A549 (cell line): ENCODE results near the gene PPA2. TPM values are rescaled to one million over a fixed set of nuclear protein-coding genes. Genes with fewer than 3 reads are reported as not detected.

Experiments
- ATAC-seq, 2 experiments: fragments of 200-7000 bp in 1 of 2; fragments of >200 bp in 1 of 2; cut with Nextera tagmentation in 1 of 2; cut with Tn5 transposase in 1 of 2; 3 replicates each; pipeline versions ENCODE4 v1.8.0 to v1.9.1; 2018 to 2020; ENCODE audit warnings: mild to moderate bottlenecking in 1 of 2, moderate library complexity in 1 of 2
- CTCF ChIA-PET: fragments of 300-600 bp; sonication (Branson Sonifier 250); formaldehyde crosslinking; extraction: SDS; loops from one replicate; lab custom pipeline; 2021; ENCODE audit warnings: antibody characterized with exemption, inconsistent platforms; lab: Yijun Ruan, JAX
- POLR2A ChIA-PET: fragments of 350-600 bp; formaldehyde crosslinking; extraction: SDS; loops from one replicate; lab custom pipeline; 2021; ENCODE audit warnings: antibody characterized with exemption, inconsistent platforms; lab: Yijun Ruan, JAX
- DNase-seq, 2 experiments: peaks; one replicate each; pipeline versions ENCODE4 v3.0.0 to v3.0.0-alpha.2; 2011 to 2016; ENCODE audit warnings: low read depth in 1 of 2, low spot score in 1 of 2
- FAIRE-seq: peaks from 2 replicates; lab custom pipeline; 2011; peaks lifted over from hg19 to GRCh38; lab: Jason Lieb, UNC
- H3K27ac ChIP-seq, 2 experiments: fragments of >200 bp; sonication (Bioruptor Twin); formaldehyde crosslinking; 3 replicates each; pipeline ENCODE4 v1.5.1; 2016 to 2017
- H3K4me1 ChIP-seq: fragments of >200 bp; sonication (Bioruptor Twin); formaldehyde crosslinking; 3 replicates; pipeline ENCODE4 v1.6.1; 2016
- H3K4me2 ChIP-seq: fragments of >200 bp; sonication (Bioruptor Twin); formaldehyde crosslinking; 3 replicates; pipeline ENCODE4 v1.6.1; 2016
- H3K4me3 ChIP-seq: fragments of >200 bp; sonication (Bioruptor Twin); formaldehyde crosslinking; 3 replicates; pipeline ENCODE4 v1.5.1; 2016
- H3K9me3 ChIP-seq: fragments of >200 bp; sonication (Bioruptor Twin); formaldehyde crosslinking; 3 replicates; pipeline ENCODE4 v1.6.1; 2016
- CBX2 ChIP-seq: fragments of 200-600 bp; sonication (generic); IDR thresholded peaks from 2 replicates; pipeline ENCODE4 v1.6.1; 2016; ENCODE audit warnings: low read depth, mild to moderate bottlenecking, borderline replicate concordance
- CEBPB ChIP-seq, 2 experiments: fragments of >200 bp in 1 of 2; sonication (Bioruptor Twin) in 1 of 2; formaldehyde crosslinking in 1 of 2; IDR thresholded peaks; 2 replicates each; pipeline ENCODE4 v1.6.1; 2012 to 2016
- CHD4 ChIP-seq: fragments of 200-600 bp; sonication (generic); IDR thresholded peaks from 2 replicates; pipeline ENCODE4 v1.6.1; 2016; ENCODE audit warnings: antibody characterized with exemption, mild to moderate bottlenecking, borderline replicate concordance
- EHF ChIP-seq: fragments of 250-450 bp; sonication (Bioruptor Pico); IDR thresholded peaks from 2 replicates; pipeline ENCODE4 v1.5.0; 2020; ENCODE audit warnings: mild to moderate bottlenecking
- EHMT2 ChIP-seq: fragments of 200-600 bp; sonication (generic); IDR thresholded peaks from 2 replicates; pipeline ENCODE4 v1.6.1; 2016; ENCODE audit warnings: antibody characterized with exemption, low read depth, mild to moderate bottlenecking, moderate library complexity
- ELK1 ChIP-seq: fragments of 150-350 bp; IDR thresholded peaks from 2 replicates; pipeline ENCODE4 v1.6.1; 2014; ENCODE audit warnings: low read depth, mild to moderate bottlenecking, low read length
- EP300 ChIP-seq, 2 experiments: fragments of >200 bp; sonication (Bioruptor Twin); formaldehyde crosslinking; IDR thresholded peaks; 2 replicates in 1 of 2; 3 replicates in 1 of 2; pipeline ENCODE4 v1.6.1; 2016 to 2017
- ESRRA ChIP-seq: fragments of 150-350 bp; IDR thresholded peaks from 2 replicates; pipeline ENCODE4 v1.6.1; 2014; ENCODE audit warnings: mild to moderate bottlenecking, low read length, borderline replicate concordance
- FOSB ChIP-seq: fragments of 250-450 bp; sonication (Bioruptor Pico); IDR thresholded peaks from 2 replicates; pipeline ENCODE4 v1.5.0; 2020; ENCODE audit warnings: mild to moderate bottlenecking, moderate library complexity
- FOSL2 ChIP-seq, 2 experiments: fragments of 450-650 bp in 1 of 2; fragments of >200 bp in 1 of 2; sonication (Bioruptor Twin) in 1 of 2; formaldehyde crosslinking; IDR thresholded peaks; 2 replicates each; pipeline versions ENCODE4 v1.5.0 to v1.6.1; 2016 to 2020; ENCODE audit warnings: mild to moderate bottlenecking in 1 of 2, moderate library complexity in 1 of 2
- HDAC2 ChIP-seq: fragments of 200-600 bp; sonication (generic); IDR thresholded peaks from 2 replicates; pipeline ENCODE4 v1.6.1; 2016
- HES2 ChIP-seq: fragments of >200 bp; sonication (Bioruptor Twin); formaldehyde crosslinking; IDR thresholded peaks from 2 replicates; pipeline ENCODE4 v1.6.1; 2016
- HOXA7 ChIP-seq: fragments of 250-450 bp; sonication (Bioruptor Pico); IDR thresholded peaks from 2 replicates; pipeline ENCODE4 v1.5.0; 2020; ENCODE audit warnings: mild to moderate bottlenecking, moderate library complexity
- KDM1A ChIP-seq: fragments of 200-600 bp; sonication (generic); IDR thresholded peaks from 2 replicates; pipeline ENCODE4 v1.6.1; 2016; ENCODE audit warnings: low read depth, mild to moderate bottlenecking
- MAZ ChIP-seq: fragments of 150-350 bp; IDR thresholded peaks from 2 replicates; pipeline ENCODE4 v1.6.1; 2014; ENCODE audit warnings: antibody characterized with exemption, low read depth, low read length, borderline replicate concordance
- NPAS2 ChIP-seq: fragments of 250-450 bp; sonication (Bioruptor Pico); IDR thresholded peaks from 2 replicates; pipeline ENCODE4 v1.8.0; 2022; ENCODE audit warnings: mild to moderate bottlenecking, moderate library complexity, borderline replicate concordance
- NR3C1 ChIP-seq: fragments of >200 bp; sonication (Bioruptor Twin); formaldehyde crosslinking; IDR thresholded peaks from 3 replicates; pipeline ENCODE4 v1.6.1; 2017
- POLR2A ChIP-seq: IDR thresholded peaks from 2 replicates; pipeline ENCODE4 v1.6.1; 2012; ENCODE audit warnings: mild to moderate bottlenecking, low read length
- POLR2AphosphoS2 ChIP-seq: conservative IDR thresholded peaks from 2 replicates; pipeline ENCODE4 v1.6.1; 2012; ENCODE audit warnings: low read length, improper control_type of control experiment, inconsistent platforms
- RAD21 ChIP-seq, 2 experiments: fragments of >200 bp in 1 of 2; sonication (Bioruptor Twin) in 1 of 2; formaldehyde crosslinking in 1 of 2; IDR thresholded peaks in 1 of 2; conservative IDR thresholded peaks in 1 of 2; 2 replicates in 1 of 2; 3 replicates in 1 of 2; pipeline ENCODE4 v1.6.1; 2012 to 2018; ENCODE audit warnings: inconsistent platforms in 1 of 2
- RCOR1 ChIP-seq: fragments of 150-350 bp; IDR thresholded peaks from 2 replicates; pipeline ENCODE4 v1.6.1; 2014; ENCODE audit warnings: antibody characterized with exemption, low read length, low read depth
- RFX5 ChIP-seq: fragments of 450-650 bp; IDR thresholded peaks from 2 replicates; pipeline ENCODE4 v1.7.1; 2014; ENCODE audit warnings: antibody characterized with exemption, mild to moderate bottlenecking, moderate library complexity
- RNF2 ChIP-seq: fragments of 200-600 bp; sonication (generic); IDR thresholded peaks from 2 replicates; pipeline ENCODE4 v1.6.1; 2016; ENCODE audit warnings: low read depth, mild to moderate bottlenecking, antibody characterized with exemption, moderate library complexity, borderline replicate concordance
- SMC3 ChIP-seq: fragments of >200 bp; sonication (Bioruptor Twin); formaldehyde crosslinking; IDR thresholded peaks from 3 replicates; pipeline ENCODE4 v1.6.1; 2018; ENCODE audit warnings: inconsistent platforms
- SREBF2 ChIP-seq: fragments of 450-650 bp; IDR thresholded peaks from 2 replicates; pipeline ENCODE4 v1.6.1; 2014; ENCODE audit warnings: mild to moderate bottlenecking, moderate library complexity
- TFCP2L1 ChIP-seq: fragments of 250-450 bp; sonication (Bioruptor Pico); IDR thresholded peaks from 2 replicates; pipeline ENCODE4 v1.5.0; 2021; ENCODE audit warnings: mild to moderate bottlenecking
- ZC3H11A ChIP-seq: fragments of 450-650 bp; IDR thresholded peaks from 2 replicates; pipeline ENCODE4 v1.6.1; 2014; ENCODE audit warnings: antibody characterized with exemption, mild to moderate bottlenecking
- ZSCAN20 ChIP-seq: fragments of 250-450 bp; sonication (Bioruptor Pico); IDR thresholded peaks from 2 replicates; pipeline ENCODE4 v1.8.0; 2022; ENCODE audit warnings: mild to moderate bottlenecking, moderate library complexity
- WGBS: methylation state at CpG from one replicate; pipeline ENCODE4 v1.1.6; 2017; ENCODE audit errors: missing lambda C conversion rate; 5-methylcytosine and 5-hydroxymethylcytosine counted together
- polyA plus RNA-seq, 4 experiments: library from polyadenylated mRNA; depleted of rRNA in 3 of 4; stranded (reverse); fragments of >200 nt; fragmentation: RNase III in 1 of 4; extraction: RNeasy Plus Mini Kit Qiagen cat#74134 plus additional on column Dnase treatment in 1 of 4; gene quantifications; 2 replicates in 3 of 4; 3 replicates in 1 of 4; pipeline ENCODE4 v1.2.3, GENCODE V29; 2011 to 2017
- TF ChIP-seq, protein P1 (sequence below): fragments of 250-450 bp; sonication (Bioruptor Pico); IDR thresholded peaks from 2 replicates; pipeline ENCODE4 v1.5.0; 2020; ENCODE audit warnings: low read depth, mild to moderate bottlenecking, moderate library complexity
- TF ChIP-seq, protein P2 (sequence below): fragments of 200-600 bp; sonication (generic); IDR thresholded peaks from 2 replicates; pipeline ENCODE4 v1.6.1; 2016; ENCODE audit warnings: antibody characterized with exemption, mild to moderate bottlenecking, moderate library complexity

The PPA2 gene
- polyA plus RNA-seq, 2 of the 4 experiments (the other 2 are of a cell fraction), result 89.1 to 140 TPM

DNA sequence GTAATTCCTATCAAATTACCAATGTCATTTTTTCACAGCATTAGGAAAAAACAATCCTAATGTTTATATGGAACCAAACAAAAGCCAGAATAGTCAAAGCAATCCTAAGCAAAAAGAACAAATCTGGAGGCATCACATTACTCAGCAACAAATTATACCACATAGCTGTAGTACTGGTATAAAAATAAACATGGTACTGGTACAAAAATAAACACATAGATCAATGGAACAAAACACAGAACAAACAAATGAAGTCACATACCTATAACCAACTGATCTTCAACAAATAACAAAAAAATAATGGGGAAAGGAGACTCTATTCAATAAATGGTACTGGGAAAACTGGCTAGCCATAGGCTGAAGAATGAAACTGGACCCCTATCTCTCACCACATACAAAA lies 37.4 kb downstream of the PPA2 start:
- no peak overlapping the region for H3K4me2 ChIP-seq
- peaks cover 7% of the 10 kb centered on the region; the same call in 1 of the 3 replicates for H3K9me3 ChIP-seq
- ATAC-seq (no peak), FAIRE-seq (no peak), DNase-seq (no peak)
- ChIA-PET POLR2A (no interaction called here), CTCF (no interaction called here)
- no peaks in the 10 kb centered on the region for H3K4me1 ChIP-seq
- no peak for TF ChIP-seq HDAC2
- no peak for TF ChIP-seq POLR2AphosphoS2
- no peak for TF ChIP-seq SREBF2
- no peak for TF ChIP-seq ZC3H11A
- TF ChIP-seq CEBPB (IDR thresholded peaks at IDR 0.05), result no peak
- no peak for TF ChIP-seq HOXA7 (CRISPR knock-in tag)
- no peak for TF ChIP-seq FOSL2 (IDR thresholded peaks at IDR 0.05)
- TF ChIP-seq FOSL2 (CRISPR knock-in tag; IDR thresholded peaks at IDR 0.05), result no peak
- TF ChIP-seq, protein P1, sequence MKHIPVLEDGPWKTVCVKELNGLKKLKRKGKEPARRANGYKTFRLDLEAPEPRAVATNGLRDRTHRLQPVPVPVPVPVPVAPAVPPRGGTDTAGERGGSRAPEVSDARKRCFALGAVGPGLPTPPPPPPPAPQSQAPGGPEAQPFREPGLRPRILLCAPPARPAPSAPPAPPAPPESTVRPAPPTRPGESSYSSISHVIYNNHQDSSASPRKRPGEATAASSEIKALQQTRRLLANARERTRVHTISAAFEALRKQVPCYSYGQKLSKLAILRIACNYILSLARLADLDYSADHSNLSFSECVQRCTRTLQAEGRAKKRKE, result no peak
- no peak for TF ChIP-seq POLR2A
- no peak for TF ChIP-seq SMC3
- no peak for TF ChIP-seq KDM1A
- no peak for TF ChIP-seq CHD4
- no peak for TF ChIP-seq EHMT2
- H3K4me3 ChIP-seq, result no peak overlapping the region
- H3K27ac ChIP-seq, result no peak overlapping the region

GRCh38 chr4:105434940-105435339 lies 38.9 kb downstream of the PPA2 start:
- Histone ChIP-seq H3K4me2 (no peak overlapping the region), H3K9me3 (peaks cover 7% of the 10 kb centered on the region; the same call in 1 of the 3 replicates), H3K4me3 (no peak overlapping the region)
- FAIRE-seq, result no peak
- no peak for ATAC-seq
- DNase-seq, result no peak
- TF ChIP-seq ZSCAN20 (CRISPR knock-in tag) (no peak), EHF (CRISPR knock-in tag) (no peak), CHD4 (no peak), RNF2 (no peak), RCOR1 (no peak), RAD21 (conservative IDR thresholded peaks at IDR 0.05 in 1 of 2, IDR thresholded peaks at IDR 0.05 in 1 of 2) (no peak), POLR2AphosphoS2 (no peak), MAZ (no peak), SMC3 (no peak), ELK1 (no peak), ESRRA (no peak), CEBPB (IDR thresholded peaks at IDR 0.05) (no peak), RFX5 (no peak), NR3C1 (no peak)
- TF ChIP-seq, all 56 proteins: peak for 0
- Histone ChIP-seq H3K4me1 (no peaks in the 10 kb centered on the region), H3K27ac (no peak overlapping the region)
- ChIA-PET POLR2A (no interaction called here), CTCF (no interaction called here)
- 90% methylated on average over 3 of the region's 3 CpGs for WGBS

DNA sequence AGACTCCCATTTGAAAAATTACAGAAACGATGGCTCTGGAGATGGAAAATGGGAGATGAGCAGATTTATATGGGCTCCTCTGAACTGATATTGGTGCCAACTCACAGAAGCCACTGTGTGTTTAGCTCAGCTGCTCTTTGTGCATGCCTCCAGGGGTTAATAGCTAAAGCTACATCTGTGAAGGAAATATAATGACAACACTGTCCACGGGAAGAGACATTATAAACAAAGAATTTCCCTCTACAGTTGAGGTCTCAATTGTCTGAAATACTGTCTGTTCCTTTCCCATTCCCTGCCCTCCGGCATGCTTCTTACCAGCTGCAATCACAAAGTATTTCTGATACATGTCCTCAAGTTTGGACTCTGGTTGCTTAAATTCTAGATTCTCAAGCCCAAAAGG lies 40.4 kb downstream of the PPA2 start:
- H3K9me3 ChIP-seq, result peaks cover 7% of the 10 kb centered on the region; the same call in 1 of the 3 replicates
- DNase-seq, result no peak
- CTCF ChIA-PET, result no interaction called here
- TF ChIP-seq CBX2, result no peak
- TF ChIP-seq FOSB (CRISPR knock-in tag), result no peak
- no peak for TF ChIP-seq KDM1A
- TF ChIP-seq, protein P2, sequence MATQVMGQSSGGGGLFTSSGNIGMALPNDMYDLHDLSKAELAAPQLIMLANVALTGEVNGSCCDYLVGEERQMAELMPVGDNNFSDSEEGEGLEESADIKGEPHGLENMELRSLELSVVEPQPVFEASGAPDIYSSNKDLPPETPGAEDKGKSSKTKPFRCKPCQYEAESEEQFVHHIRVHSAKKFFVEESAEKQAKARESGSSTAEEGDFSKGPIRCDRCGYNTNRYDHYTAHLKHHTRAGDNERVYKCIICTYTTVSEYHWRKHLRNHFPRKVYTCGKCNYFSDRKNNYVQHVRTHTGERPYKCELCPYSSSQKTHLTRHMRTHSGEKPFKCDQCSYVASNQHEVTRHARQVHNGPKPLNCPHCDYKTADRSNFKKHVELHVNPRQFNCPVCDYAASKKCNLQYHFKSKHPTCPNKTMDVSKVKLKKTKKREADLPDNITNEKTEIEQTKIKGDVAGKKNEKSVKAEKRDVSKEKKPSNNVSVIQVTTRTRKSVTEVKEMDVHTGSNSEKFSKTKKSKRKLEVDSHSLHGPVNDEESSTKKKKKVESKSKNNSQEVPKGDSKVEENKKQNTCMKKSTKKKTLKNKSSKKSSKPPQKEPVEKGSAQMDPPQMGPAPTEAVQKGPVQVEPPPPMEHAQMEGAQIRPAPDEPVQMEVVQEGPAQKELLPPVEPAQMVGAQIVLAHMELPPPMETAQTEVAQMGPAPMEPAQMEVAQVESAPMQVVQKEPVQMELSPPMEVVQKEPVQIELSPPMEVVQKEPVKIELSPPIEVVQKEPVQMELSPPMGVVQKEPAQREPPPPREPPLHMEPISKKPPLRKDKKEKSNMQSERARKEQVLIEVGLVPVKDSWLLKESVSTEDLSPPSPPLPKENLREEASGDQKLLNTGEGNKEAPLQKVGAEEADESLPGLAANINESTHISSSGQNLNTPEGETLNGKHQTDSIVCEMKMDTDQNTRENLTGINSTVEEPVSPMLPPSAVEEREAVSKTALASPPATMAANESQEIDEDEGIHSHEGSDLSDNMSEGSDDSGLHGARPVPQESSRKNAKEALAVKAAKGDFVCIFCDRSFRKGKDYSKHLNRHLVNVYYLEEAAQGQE, result no peak
- TF ChIP-seq, protein P1, result no peak
- no peak for TF ChIP-seq RCOR1
- no peak for TF ChIP-seq EP300 (IDR thresholded peaks at IDR 0.05)
- no peak for TF ChIP-seq EHF (CRISPR knock-in tag)
- no peak for TF ChIP-seq ZC3H11A
- no peak for TF ChIP-seq NPAS2
- no peak for TF ChIP-seq RFX5
- no peak for TF ChIP-seq TFCP2L1 (CRISPR knock-in tag)
- TF ChIP-seq HES2, result no peak
- no peaks in the 10 kb centered on the region for H3K4me1 ChIP-seq
- 84% methylated on average over 3 of the region's 3 CpGs for WGBS
- no peak overlapping the region for H3K4me2 ChIP-seq
- no peak overlapping the region for H3K4me3 ChIP-seq
- FAIRE-seq, result no peak
- POLR2A ChIA-PET, result no interaction called here
- no peak overlapping the region for H3K27ac ChIP-seq
- no peak for ATAC-seq
